Mucosa of descending colon (tissue), 3 donors: ENCODE results near the gene SPARC. TPM values are rescaled to one million over a fixed set of nuclear protein-coding genes. Genes with fewer than 3 reads are reported as not detected.

Source experiments
- ATAC-seq: fragments of 200-7000 bp; cut with Tn5 transposase; one replicate; pipeline ENCODE4 v1.9.1; 2020; ENCODE audit warnings: mild to moderate bottlenecking, moderate library complexity
- DNase-seq, 3 donors: peaks; one replicate each; pipeline ENCODE4 v3.0.0-alpha.2; 2020
- H3K36me3 ChIP-seq: fragments of 200-600 bp; one replicate; pipeline ENCODE4 v1.8.0; 2021; ENCODE audit warnings: low read depth, mild to moderate bottlenecking
- H3K4me1 ChIP-seq: fragments of 200-600 bp; one replicate; pipeline ENCODE4 v1.8.0; 2021; ENCODE audit warnings: low read depth, mild to moderate bottlenecking
- H3K4me3 ChIP-seq: fragments of 200-600 bp; one replicate; pipeline ENCODE4 v1.8.0; 2021; ENCODE audit warnings: mild to moderate bottlenecking
- H3K9me3 ChIP-seq: fragments of 200-600 bp; one replicate; pipeline ENCODE4 v1.8.0; 2021; ENCODE audit warnings: mild to moderate bottlenecking
- CTCF ChIP-seq: fragments of 200-600 bp; IDR thresholded peaks from one replicate; pipeline ENCODE4 v1.8.0; 2022; ENCODE audit warnings: antibody characterized with exemption, mild to moderate bottlenecking
- intact Hi-C, 2 donors: fragments of 100-400 bp; cut with DNase I in 1 of 2; cut with micrococcal nuclease in 1 of 2; formaldehyde crosslinking; loops; one replicate each; pipeline versions ENCODE4 v1.11.0 to v1.11.1; 2022; cut with DNase I, micrococcal nuclease
- total RNA-seq, 3 donors: library from RNA; stranded (reverse); fragmentation: NEBNext Ultra II Directional in 2 of 3; extraction: Animal tissue kit (Norgen Biotek cat#: 25700) in 2 of 3; gene quantifications; one replicate each; pipeline versions ENCODE4 v1.2.1 to v1.2.4, GENCODE V29; 2021 to 2023
- donor health status: DM: no; HTN: no; CAD: no; lungs with moderate emphysema.
- donor health status: DM: no; HTN: no; CAD: no.
- donor health status: DM: no; HTN: yes; CAD: no.

The SPARC gene
- total RNA-seq, 3 donors from 2014 or later: 78.0 to 410 (median 227) TPM

GRCh38 chr5:151631941-151632340 lies 54.8 kb downstream of the SPARC start:
- ATAC-seq (no peak), DNase-seq (no peak)
- Histone ChIP-seq H3K36me3 (no peaks in the 10 kb centered on the region), H3K4me1 (no peaks in the 10 kb centered on the region), H3K4me3 (no peak overlapping the region), H3K9me3 (no peaks in the 10 kb centered on the region)
- TF ChIP-seq CTCF: no peak
- intact Hi-C loops: no loop called here

- no peak overlapping the region for H3K4me3 ChIP-seq
- TF ChIP-seq CTCF: no peak
- no peaks in the 10 kb centered on the region for H3K36me3 ChIP-seq
- intact Hi-C loops: no loop called here
- DNase-seq (no peak), ATAC-seq (no peak)
- H3K9me3 ChIP-seq: no peaks in the 10 kb centered on the region
- no peaks in the 10 kb centered on the region for H3K4me1 ChIP-seq
These were observed 56.6 kb downstream of the SPARC start for GRCh38 chr5:151630088-151630487.

GRCh38 chr5:151628112-151628823 lies 58.4 kb downstream of the SPARC start:
- Histone ChIP-seq H3K9me3 (no peaks in the 10 kb centered on the region), H3K4me1 (no peaks in the 10 kb centered on the region), H3K36me3 (no peaks in the 10 kb centered on the region), H3K4me3 (no peak overlapping the region)
- ATAC-seq: no peak
- DNase-seq: peak in 1 of 3 donors; percentile 3
- TF ChIP-seq CTCF: no peak
- intact Hi-C loops: no loop called here

GRCh38 chr5:151627650-151628049 lies 59.1 kb downstream of the SPARC start:
- TF ChIP-seq CTCF: no peak
- intact Hi-C loops: no loop called here
- Histone ChIP-seq H3K4me3 (no peak overlapping the region), H3K9me3 (no peaks in the 10 kb centered on the region), H3K36me3 (no peaks in the 10 kb centered on the region), H3K4me1 (no peaks in the 10 kb centered on the region)
- no peak for ATAC-seq
- DNase-seq: no peak

DNA sequence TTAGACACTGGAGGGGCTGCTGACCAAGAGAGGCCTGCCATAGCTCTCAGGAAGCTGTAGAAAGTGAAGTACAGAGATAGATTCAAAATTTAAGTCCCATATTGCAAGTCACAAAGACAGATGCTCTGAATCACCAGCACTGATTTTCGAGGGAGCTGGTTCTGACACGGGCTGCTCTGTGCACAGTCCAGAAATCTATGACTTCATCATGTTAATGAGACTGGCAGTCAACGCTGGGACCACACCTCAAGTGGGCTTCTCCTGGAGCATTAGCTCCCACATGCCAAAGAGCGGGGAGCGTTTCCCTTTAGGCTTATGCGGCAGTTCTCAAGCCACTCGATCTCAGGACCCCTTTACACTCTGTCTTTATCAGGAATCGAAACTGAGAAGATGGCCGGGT lies 61.4 kb downstream of the SPARC start:
- no peak for DNase-seq
- Histone ChIP-seq H3K9me3 (no peaks in the 10 kb centered on the region), H3K4me1 (no peaks in the 10 kb centered on the region), H3K36me3 (no peaks in the 10 kb centered on the region), H3K4me3 (no peak overlapping the region)
- ATAC-seq: no peak
- intact Hi-C loops: no loop called here
- TF ChIP-seq CTCF: no peak

GRCh38 chr5:151624476-151624875 lies 62.2 kb downstream of the SPARC start:
- no peak for DNase-seq
- intact Hi-C loops: no loop called here
- no peaks in the 10 kb centered on the region for H3K4me1 ChIP-seq
- no peaks in the 10 kb centered on the region for H3K9me3 ChIP-seq
- H3K4me3 ChIP-seq: no peak overlapping the region
- TF ChIP-seq CTCF: no peak
- H3K36me3 ChIP-seq: no peaks in the 10 kb centered on the region
- ATAC-seq: no peak
